HG02943 (cell line): Measurements from ENCODE around the gene LBX1.
"Not testable (repeated sequence)": the region's sequence is repeated elsewhere in the genome, so short reads cannot be mapped to it uniquely, and the experiment has no call there.

Experiments
- ATAC-seq: cut with Tn5 transposase; IDR thresholded peaks from one replicate; pipeline ENCODE4 v1.9.1; 2021; ENCODE audit warnings: mild to moderate bottlenecking, low read depth, moderate library complexity; ENCODE audit not compliant: unreplicated experiment

LBX1 gene

DNA sequence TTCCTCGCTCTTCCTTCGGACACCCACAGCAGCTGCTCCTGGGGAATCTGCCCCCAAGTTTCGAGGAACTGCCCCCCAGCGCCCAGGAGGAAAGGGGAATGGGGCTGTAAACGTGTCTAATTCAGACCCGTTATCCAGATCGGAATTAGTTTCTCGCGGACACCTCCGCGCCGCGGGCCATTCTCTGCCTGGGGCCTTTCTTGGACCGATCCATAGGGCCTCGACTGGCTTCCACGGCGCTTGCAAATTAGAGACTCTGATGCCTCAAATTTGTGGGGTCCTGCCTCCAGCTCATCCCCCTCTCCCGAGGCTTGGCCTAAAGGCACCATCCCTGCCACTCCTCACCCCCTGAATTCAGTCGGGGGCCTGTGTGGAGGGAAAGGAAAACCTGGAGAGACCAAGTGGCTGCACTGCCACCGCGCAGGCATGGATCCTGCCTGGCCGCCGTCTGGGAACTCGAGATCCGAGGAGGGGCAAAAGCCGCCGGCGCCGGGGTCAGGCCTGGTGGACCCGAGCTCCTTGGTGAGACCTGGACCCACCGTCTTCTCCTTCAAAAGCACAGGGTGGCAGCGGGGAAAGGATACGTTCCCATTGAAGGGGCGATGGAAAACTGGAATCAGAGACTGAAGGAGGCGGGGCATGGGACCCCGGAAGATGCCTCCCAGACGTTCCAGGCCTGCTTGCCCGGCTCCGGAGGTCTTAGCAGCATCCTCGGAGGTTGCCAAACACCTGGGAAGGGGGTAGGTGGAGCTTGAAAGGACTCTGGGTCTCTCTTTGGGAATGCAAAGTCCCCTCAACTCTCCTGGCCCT lies 13.7 kb downstream of the LBX1 start:
- ATAC-seq: no peak

DNA sequence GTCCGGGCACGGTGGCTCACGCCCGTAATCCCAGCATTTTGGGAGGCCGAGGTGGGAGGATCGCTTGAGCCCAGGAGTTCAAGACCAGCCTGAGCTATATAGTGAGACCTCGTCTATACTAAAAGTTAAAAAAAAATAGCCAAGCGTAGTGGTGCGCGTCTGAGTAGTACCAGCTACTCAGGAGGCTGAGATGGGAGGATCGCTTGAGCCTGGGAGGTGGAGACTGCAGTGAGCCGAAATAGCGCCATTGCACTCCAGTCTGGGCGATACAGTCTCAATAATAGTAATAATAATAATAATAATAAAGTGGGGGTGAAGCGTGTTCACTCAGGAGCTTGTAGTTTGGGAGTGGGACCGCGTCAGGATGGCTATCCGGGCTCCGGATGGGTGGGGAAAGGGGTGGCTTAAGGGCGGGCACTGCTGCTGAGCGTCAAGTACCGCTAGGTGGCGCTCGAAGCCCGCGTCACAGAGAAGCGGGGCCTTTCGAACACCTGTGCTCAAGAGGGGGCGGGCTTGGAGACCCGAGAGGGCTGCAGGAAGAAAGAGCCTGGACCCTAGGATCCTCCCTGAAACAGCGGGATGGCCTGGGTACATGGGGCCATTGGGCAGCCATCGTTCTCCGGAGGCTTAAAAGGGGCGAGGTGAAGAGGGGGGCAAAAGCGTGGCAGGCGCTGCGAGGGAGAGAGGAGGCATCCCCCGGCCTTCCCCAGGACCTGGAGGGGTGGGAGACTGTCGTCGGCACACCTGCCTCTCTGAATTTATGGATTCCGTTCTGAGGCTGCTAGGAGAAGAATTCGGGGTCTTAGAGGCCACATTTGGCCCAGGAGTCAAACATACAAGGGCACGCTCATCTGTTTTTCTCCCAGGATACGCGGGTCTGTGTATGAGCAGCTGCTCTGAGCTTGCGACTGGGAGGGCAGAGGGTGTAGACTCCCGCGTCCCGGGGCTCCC lies 14.5 kb downstream of the LBX1 start:
- no peak for ATAC-seq

DNA sequence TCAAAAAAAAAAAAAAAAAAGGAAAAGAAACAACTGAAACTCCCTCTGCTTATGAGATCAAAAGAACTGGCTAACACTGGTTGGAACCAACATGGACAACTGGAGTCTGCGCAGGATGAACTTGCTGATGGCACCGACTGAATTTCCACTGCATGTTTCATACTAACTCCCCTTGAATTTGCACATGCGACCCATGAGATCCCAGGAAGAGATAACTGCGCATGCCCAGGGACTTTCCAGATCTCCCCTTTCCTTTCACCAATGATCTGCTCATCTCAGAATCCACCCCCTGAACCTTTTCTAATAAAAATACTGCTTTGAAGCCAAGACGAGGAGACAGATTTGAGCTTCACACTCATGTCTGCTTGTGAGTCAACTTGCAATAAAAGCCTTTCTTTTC lies 20.7 kb downstream of the LBX1 start:
- no peak for ATAC-seq

DNA sequence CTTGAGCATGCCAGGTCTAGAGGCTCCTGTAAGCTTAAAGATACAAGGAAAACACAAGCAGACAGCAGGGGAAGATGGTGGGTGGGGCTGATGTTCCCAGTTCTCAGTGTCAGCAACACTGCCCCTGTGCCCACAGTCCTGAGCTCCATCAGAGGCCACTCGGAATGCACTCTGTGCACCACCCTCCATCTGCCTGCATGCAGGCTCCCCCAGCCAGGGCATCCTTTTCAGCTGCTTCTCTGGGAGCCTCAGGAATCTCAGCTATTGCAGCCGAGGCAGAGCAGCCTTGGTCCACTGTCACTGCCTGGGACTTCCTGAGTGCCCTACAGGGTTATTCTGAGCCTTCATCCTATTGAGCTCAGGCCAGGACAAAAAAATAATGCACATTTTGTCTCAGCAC lies 22.2 kb downstream of the LBX1 start:
- no peak for ATAC-seq

DNA sequence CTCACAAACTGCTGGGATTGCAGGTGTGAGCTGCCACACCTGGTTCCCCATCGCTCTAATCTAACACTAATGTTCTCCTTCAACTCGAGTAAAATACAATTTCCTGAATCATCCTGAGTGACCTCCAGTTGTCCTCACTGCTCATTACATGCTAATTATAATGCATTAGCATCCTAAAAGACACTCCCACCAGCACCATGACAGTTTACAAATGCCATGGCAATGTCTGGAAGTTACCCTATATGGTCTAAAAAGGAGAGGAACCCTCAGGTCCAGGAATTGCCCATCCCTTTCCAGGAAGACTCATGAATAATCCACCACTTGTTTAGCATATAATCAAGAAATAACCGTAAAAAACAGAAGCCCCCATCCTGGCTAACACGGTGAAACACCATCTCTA lies 26.6 kb downstream of the LBX1 start:
- ATAC-seq: not testable (repeated sequence)

DNA sequence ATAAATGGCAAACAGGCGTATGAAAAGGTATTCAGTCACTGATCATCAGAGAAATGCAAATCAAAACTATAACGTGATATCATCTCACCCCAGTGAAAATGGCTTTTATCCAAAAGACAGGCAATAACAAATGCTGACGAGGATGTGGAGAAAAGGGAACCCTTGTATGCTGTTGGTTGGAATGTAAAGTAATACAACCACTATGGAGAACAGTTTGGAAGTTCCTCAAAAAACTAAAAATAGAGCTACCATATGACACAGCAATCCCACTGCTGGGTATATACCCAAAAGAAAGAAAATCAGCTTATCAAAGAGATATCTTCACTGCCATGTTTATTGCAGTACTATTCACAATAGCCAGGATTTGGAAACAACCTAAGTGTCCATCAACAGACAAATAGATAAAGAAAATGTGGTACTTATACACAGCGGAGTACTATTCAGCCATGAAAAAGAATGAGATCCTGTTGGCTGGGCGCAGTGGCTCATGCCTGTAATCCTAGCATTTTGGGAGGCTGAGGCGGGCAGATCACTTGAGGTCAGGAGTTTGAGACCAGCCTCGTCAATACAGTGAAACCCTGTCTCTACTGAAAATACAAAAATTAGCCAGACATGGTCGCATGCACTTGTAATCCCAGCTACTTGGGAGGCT lies 30.8 kb downstream of the LBX1 start:
- ATAC-seq: not testable (repeated sequence)

DNA sequence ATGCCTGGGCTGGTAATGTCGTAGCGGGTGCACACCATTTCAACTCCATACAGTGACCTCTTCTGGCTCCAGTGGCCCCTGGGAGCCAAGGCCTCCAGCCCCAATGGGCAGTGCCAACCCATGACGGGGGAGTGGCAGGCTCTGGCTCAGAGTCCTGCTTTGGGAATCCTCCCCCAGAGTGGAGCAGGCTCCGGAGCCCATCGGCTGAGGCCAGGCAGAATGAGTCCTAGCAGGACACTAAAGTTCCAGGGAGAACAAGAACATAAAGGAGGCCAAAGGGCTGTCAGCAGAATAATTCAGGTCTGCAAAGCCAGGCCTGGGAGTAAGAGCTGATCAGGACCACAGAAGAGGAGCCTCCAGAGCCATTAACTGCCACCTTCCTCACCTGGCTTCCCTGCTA lies 33.3 kb downstream of the LBX1 start:
- ATAC-seq: no peak

DNA sequence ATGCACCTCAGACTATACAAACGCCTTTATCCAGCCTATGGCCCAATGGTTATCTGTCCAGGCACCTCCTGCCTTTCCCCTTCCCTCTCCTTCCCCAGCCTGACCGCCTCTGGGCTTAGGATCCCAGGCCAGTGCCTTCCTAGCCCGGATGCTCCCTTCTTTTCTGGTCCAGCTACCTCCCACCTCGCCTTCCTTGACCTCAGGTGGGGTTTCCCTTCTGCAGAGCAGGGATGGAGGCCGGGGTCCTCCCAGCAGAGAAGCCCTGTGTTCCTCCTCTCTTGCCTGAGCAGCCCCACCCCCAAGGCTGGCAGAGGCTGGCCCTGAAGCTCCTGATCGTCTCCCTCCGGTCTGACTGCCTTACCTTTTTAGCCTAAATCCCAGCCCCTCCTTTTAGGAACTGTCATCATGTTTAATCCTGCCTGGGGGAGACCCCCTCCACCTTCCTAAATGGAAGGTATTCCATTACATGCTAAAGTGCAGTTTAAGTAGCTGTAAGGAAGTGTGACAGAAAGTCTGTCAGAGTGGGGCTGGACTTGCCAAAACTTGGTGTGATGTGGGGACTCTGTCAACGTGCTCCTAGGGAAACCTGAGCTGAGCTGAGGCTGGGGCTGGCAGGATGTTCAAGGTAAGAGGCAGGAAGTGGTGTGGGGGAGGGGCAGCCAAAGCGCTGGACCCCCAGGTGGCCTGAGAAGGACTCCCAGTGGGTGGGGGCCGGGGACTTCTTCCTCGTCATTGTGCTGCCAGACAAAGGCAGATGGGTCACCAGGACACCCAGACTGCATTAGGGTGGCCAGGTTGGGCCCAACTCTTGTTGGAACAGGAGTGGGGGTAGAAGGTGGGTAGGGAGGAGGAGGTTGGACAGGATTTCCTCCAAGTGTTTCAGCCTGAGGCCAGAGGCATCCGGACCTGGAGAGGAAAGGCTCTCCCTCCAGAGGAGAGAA lies 39.5 kb downstream of the LBX1 start:
- no peak for ATAC-seq

DNA sequence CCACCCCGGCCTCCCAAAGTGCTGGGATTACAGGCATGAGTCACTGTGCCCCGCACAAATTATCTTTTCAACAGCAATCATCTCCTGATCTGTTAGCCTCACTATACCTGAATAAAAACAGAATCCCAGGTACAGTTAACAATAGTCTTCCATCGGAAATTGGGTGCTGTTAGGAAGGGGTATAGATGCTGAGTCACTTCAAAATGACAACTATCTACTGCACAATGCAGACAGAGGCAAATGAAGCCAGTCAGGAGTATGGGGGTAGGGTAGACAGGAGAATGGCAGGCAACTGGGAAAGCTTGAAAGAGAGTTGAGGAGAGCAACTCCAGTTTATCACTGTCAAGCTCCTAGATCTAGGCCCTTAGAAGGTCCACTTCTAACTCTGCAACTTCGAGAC lies 40.3 kb downstream of the LBX1 start:
- ATAC-seq: no peak

- ATAC-seq: no peak
Observed at GRCh38 chr10:101183458-101184183, 45.6 kb downstream of the LBX1 start.

GRCh38 chr10:101182936-101183335 lies 46.3 kb downstream of the LBX1 start:
- ATAC-seq: no peak
